ENCODE results near the gene SLC45A2.
A peak's percentile ranks its signal among the peaks of the same experiment; 100 is the strongest.
"Not testable (repeated sequence)": the region's sequence is repeated elsewhere in the genome, so short reads cannot be mapped to it uniquely, and the experiment has no call there.

SLC45A2 gene, protein sequence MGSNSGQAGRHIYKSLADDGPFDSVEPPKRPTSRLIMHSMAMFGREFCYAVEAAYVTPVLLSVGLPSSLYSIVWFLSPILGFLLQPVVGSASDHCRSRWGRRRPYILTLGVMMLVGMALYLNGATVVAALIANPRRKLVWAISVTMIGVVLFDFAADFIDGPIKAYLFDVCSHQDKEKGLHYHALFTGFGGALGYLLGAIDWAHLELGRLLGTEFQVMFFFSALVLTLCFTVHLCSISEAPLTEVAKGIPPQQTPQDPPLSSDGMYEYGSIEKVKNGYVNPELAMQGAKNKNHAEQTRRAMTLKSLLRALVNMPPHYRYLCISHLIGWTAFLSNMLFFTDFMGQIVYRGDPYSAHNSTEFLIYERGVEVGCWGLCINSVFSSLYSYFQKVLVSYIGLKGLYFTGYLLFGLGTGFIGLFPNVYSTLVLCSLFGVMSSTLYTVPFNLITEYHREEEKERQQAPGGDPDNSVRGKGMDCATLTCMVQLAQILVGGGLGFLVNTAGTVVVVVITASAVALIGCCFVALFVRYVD

DNA sequence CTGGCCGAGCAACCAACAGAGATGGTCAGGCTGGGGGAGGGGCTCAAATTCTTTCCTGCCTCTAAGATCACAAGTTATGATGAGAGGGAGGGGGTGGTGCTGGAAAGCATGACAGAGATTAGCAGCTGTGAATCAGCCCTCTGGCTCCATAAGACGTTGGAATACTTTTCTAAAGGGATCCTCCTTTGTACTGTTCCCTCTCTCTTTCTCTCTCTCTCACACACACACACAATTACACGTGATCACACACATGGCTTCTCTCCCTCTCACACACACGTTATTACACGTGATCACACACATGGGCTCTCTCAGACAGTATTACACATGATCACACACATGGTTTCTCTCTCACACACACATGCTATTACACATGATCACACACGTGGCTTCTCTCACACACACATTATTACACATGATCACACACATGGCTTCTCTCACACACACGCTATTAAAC lies at the start of gene SLC45A2:
Gene SLC45A2, minus strand, starts transcription at position 23 of the 454 bp plus-strand sequence. CDS start 110 bp downstream, outside the sequence.
- DNase-seq: no peak

DNA sequence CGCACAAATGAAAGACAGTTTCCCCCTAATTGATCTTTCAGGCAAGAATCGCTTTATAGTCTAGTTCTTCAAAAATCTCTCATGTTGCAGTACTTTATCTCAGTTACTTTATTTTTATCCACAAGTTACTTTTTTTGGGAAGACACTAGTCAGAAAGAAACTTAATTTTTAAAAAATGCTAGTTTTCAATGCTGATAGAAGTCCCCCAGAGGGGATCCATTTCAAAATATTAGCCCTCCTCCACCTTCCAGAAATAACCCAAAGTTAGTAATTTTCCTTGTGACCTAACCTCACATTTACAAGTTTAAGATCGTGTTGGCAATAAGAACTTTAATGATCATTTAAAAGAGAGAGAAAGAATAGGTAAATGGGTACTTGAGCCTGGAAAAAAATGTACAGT lies 47.5 kb upstream of the SLC45A2 start:
- DNase-seq: no peak

DNA sequence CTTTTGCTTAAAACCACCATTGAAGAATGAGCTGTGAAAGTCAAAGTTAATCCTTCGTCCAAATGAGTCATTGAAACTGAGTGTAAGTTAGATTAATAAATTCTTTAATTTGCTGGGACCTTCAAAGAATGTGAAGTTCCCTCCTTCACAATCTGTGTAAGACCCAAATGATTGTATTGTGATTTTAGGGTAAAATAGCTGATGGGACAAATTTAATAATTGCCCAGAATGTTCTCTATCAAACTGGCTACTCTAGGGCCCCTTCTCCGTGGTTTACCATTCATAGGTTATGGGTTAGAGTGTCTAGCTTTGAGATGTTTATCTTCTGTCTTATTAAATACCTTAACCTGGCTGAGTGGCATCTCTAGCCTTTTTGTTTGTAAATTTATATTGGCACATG lies 46.6 kb upstream of the SLC45A2 start:
- DNase-seq: no peak

DNA sequence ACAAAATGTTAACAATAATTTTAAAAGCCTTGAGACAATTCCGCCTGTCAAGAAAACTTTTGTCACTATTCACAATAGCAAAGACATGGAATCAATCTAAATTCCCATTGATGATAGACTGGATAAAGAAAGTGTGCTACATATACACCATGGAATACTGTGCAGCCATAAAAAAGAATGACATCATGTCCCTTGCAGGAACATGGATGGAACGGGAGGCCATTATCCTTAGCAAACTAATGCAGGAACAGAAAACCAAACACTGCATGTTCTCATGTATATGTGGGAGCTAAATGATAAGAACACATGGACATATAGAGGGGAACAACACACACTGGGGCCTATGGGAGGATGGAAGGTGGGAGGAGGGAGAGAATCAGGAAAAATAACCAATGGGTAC lies 46.1 kb upstream of the SLC45A2 start:
- DNase-seq: not testable (repeated sequence)

DNA sequence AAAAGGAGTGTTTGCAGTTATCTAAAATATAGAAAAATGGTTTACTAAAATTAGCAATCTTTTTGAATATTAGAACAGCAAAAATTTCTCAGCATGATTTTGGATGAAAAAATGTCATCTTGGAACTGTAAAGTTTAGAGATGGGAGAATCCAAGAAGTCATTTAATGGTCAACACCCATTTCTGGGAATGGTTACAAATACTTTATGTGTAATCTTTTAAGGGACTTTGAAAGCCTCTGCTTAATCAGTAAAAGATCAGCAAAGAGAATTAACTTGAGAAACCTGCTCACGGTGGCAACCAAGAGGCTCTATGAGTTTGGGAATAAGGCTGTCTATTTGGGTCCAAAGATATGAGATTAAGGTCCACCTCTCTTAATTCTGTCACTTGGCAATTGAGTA lies 45.6 kb upstream of the SLC45A2 start:
- DNase-seq: no peak

DNA sequence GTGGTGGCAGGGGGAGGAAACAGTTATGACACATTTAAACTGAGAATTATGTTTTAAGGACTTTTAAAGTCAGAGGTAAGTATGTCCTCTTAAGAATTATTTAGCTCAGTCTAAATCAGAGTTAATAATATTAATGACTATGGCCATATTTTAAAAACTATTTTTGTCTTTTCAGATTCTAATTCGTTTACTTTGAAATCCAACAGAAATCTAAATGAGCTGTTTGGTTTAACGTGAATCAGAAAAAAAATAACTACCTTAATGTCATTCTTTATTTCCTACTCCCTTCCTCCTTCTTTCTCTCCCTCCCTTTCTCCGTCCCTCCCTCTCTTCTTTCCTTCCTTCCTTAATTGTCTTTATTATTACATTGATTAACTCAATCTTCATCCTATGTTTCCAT lies 43.9 kb upstream of the SLC45A2 start:
- DNase-seq: no peak

DNA sequence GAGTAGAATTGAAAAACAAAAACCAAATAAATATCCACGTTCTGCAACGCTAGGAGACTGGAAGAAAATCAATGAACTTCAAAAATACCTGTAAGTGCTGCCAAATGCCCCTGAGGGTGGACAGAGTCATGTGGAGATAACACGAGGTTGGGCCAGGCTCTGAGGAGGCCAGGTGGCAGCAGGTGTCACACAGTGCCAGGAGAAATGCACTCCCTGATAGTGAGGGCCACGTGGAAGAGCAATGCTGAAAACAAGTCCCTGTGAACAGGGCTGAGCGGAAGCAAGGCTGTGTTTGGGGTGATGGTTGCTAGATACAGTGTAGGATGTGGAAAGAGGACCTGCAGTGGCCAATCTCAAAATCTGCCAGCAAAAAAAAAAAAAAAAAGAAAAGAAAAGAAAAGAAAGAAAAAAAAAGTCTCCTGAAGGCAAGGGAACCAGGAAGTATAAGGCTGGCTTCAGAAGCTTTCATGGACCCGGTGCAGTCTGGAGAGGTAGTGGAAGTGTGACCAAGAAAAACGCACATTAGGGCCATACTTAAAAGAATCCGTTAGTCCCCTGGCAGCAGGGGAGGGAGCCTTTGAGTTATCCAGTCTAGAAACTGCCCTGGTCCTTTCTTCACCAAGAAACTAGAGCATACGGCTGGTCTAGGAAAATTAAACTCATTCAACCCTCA lies 41.7 kb upstream of the SLC45A2 start:
- no peak for DNase-seq

DNA sequence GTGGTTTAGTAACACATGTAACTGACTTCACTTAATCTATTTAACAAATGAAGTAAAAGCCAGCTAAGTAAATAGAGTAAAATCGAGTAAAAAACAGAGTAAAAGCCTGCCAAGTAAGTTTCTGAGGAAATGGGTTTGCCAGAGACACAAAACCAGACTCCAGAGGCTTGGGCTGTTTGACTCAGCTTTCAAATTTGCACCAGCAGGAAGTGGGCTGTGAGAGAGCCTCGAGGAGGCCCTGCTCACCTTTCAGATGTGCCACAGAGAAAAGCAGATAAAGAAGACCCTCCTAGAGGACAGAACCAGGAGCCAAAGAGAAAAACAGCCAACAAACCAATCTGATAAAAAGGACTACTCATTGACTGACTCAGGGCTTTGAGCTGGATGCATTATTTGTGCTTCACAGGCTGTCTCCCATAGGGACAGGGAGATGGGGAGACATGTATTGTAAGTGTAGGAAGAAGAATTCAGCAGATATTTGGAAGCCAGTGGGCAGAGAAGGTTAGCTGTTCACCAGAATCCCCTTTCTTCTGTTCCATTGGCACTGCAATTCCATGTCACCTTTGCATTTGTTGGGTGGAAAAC lies 37.7 kb upstream of the SLC45A2 start:
- no peak for DNase-seq

DNA sequence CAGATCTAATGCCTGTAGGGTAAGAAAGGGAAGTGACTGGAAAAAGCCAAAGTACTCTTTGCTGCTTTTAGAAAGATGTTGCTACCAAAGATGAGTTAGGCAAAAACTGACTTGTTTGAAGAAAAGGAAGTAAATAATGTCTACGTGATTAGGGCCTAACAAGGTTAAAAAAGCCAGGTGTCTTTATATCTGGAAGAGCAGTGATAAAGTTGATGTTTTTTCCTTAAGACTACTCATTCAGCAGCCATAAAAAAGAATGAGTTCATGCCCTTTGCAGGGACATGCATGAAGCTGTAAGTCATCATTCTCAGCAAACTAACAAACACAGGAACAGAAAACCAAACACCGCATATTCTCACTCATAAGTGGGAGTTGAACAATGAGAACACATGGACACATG lies 36.8 kb upstream of the SLC45A2 start:
- DNase-seq: no peak

DNA sequence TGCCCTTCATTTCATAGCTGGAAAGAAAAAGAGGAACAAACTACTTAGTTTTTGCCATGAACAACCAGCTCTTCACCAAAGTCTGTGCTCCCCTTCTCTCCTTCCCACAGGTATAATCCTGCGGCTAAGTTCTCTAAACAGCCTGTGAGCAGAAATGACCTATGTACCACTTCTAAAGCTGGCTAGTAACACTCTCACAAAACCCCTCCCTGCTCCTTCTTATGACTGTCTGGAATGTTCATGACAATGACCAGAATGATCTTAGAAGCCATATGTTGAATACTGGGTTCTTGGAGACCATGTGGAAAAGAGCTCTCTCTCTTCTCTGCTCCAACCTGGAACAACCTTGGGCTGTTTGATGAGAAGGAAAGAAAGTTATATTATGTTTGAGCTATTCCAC lies 36.2 kb upstream of the SLC45A2 start:
- DNase-seq: no peak

DNA sequence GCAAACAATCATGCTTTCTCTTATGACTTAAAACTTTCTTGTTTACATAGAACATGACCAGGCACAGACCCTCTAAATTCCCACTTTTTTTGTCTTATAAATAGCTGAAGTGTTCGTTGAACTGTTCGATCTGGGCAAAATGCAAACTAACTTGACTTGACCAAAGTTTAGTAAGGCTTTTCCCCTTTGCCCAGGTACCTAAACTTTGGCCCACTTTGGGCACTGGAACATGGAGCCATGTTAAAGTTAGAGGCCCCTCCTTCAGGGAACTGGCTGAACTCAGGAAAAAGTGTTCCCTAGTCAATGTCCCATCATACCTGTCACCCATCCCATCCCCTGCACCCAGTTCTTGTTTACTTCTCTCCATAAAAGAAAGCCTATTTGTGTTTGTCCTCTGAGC lies 32.8 kb upstream of the SLC45A2 start:
- DNase-seq: no peak

DNA sequence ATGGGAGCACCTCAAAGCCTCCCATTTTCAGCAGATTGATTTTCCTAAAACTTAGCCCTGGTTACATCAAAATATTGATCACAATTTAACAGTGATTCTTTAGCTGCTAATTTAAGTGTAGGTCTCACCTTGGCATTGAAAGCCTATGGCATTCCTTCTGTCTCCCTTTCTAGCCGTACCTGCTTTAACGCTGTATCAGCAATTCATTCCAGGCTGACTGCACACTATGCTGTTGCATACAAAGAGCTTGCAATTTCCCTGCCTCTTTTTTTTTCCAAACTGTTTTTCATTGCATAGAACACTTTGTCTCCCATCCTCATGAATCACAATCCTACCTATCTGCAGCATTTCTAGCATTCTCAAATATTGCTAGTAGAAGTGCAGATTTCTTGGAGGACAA lies 32.3 kb upstream of the SLC45A2 start:
- DNase-seq: no peak

DNA sequence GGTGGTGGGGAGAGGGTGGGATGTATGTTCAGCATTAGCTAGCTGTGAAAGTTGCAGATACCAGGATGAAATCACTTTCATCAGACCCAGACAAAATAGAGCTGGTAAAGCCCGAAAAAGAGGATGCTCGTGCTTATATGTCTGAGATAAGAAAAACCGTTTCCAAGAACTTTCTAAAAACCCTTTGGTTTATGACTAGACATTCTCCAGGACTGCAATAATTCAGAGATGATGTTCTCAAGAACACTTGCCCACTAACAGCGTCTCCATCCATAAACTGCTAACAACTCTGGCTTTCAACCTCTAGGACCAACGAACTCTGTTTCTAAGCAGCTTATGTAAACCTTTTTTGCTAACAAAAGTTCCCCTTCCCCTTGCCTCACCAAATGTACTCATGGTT lies 31.7 kb upstream of the SLC45A2 start:
- no peak for DNase-seq

DNA sequence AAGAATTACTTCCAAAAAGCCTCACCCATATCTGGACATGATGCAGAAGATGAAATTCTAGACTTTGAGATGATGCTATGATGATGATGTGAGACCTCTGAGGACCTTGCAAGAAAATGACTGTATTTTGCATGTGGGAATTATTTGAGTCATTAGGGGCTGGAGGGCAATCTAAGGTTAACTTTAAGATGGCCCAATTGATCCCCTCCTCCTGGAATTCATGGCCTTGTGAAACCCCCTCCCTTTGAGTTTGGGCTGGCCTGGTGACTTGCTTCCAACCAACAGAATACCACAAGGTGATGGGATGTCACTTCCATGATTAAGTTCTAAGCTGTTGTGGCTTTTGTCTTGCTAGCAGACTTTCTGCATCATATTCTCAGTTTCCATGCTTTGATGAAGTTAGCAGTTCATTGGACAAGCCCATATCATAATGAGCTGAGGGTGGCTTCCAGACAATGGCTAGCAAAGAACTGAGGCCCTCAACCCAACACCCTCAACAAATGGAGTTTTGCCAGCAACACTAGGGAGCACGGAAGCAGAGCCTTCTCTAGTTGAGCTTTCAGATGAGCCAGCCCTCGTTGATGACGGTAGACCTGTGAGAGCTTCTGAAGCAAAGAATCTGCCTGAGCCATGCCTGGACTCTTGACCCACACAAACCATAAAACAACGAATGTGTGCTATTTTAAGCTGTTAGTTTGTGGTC lies 30.8 kb upstream of the SLC45A2 start:
- no peak for DNase-seq

DNA sequence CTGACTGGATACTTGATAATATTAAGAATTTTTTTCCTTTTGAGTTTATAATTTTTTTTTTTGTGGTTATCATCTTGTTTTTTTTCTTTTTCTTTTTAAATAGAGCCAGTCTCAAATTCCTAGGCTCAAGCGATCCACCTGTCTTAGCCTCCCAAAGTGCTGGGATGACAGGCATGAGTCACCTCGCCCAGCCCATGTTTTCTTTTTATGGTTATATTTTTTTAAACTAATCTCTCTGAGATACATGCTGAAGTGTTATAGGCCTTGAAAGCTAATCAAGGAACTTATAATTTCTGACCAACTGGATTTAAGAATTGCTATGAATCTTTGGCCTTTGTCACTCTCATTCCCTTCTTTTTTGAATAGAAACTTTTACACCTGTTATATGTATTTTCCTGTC lies 30.1 kb upstream of the SLC45A2 start:
- DNase-seq: no peak

DNA sequence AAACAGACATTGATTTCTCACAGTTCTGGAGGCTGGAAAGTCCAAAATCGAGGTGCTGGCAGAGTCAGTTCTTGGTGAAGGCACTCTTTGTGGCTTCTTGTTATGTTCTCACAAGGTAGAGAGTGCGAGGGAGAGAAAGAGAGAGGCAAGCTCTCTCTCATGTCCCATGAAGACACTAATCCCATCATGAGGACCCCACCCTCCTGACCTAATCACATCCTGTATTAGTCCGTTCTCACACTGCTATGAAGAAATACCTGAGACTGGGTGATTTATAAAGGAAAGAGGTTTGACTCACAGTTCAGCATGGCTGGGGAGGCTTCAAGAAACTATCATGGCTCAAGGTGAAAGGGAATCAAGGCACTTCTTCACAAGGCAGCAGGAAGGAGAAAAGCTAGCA lies 29.1 kb upstream of the SLC45A2 start:
- no peak for DNase-seq

DNA sequence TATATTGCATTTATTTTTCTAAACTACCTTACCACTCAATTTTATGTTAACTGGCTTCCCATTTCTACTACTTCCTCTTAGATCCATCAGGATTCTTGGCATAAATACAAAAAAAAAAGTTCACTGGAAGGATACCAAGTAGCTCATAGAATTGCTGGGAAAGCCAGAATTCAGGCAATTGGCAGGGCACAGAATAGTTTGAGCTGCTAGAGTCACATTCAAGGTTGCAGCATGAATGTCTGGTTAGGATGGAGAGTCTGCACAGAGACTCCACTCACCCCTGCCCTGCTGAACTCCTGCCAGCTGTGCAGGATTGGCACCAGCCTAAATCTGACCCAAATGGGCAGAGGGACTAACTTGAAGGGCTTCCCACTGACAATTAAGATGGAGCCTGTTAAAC lies 28.3 kb upstream of the SLC45A2 start:
- no peak for DNase-seq

DNA sequence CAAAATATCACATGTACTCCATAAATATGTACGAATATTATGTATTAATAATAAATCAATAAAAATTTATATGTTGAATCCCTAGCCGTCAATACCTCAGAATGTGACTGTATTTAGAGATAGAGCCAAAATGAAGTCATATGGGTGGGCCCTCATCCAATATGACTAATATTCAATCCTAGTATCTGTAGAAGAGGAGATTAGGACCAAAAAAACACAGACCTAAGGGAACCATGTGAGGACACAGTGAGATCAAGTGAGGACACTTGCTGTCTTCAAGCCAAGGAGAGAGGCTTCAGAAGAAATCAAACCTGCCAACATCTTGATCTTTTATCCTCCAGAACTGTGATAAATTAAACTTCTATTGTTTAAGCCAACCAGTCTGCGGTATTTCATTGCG lies 27.0 kb upstream of the SLC45A2 start:
- DNase-seq: no peak

DNA sequence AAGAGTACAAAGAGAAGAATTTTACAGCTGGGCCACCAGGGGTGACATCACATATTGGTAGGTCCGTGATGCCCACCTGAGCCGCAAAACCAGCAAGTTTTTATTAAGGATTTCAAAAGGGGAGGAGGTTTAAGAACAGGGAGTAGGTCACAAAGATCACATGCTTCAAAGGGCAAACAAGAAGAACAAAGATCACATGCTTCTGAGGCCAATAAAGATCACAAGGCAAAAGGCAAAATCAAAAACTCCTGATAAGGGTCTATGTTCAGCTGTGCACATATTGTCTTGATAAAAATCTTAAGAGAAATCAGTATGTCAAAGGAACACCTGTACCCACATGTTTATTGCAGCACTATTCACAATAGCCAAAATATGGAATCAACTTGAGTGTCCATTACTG lies 25.7 kb upstream of the SLC45A2 start:
- DNase-seq: not testable (repeated sequence)

DNA sequence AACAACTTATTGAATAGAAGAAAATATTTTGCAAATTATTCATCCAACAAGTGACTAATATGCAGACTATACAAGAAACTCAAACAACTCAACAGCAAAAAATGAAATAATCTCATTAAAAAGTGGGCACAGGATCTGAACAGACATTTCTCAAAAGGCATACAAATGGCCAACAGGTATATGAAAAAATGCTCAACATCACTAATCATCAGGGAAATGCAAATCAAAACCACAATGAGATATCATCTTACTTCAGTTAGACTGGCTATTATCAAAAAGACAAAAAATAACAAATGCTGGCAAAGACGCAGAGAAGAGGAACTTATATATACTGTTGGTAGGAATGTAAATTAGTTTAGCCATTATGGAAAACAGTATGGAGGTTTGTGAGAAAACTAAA lies 25.1 kb upstream of the SLC45A2 start:
- no peak for DNase-seq

DNA sequence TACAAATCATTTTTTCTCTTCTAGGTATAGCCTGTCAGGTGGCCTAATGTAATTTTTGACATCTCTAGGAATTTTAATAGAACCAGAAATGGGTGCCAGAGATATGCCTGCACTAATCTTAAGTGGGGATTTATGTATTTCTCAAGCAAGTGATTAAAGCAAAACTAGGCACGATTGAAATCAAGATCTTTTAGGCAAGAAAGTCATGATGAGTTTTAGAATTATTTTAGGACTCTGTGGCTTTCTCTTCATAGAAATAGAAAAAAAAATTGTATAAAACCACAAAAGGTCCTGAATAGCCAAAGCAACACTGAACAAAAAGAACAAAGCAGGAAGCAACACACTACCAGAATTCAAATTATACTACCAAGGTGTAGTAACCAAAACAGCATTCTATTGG lies 24.3 kb upstream of the SLC45A2 start:
- DNase-seq: no peak

DNA sequence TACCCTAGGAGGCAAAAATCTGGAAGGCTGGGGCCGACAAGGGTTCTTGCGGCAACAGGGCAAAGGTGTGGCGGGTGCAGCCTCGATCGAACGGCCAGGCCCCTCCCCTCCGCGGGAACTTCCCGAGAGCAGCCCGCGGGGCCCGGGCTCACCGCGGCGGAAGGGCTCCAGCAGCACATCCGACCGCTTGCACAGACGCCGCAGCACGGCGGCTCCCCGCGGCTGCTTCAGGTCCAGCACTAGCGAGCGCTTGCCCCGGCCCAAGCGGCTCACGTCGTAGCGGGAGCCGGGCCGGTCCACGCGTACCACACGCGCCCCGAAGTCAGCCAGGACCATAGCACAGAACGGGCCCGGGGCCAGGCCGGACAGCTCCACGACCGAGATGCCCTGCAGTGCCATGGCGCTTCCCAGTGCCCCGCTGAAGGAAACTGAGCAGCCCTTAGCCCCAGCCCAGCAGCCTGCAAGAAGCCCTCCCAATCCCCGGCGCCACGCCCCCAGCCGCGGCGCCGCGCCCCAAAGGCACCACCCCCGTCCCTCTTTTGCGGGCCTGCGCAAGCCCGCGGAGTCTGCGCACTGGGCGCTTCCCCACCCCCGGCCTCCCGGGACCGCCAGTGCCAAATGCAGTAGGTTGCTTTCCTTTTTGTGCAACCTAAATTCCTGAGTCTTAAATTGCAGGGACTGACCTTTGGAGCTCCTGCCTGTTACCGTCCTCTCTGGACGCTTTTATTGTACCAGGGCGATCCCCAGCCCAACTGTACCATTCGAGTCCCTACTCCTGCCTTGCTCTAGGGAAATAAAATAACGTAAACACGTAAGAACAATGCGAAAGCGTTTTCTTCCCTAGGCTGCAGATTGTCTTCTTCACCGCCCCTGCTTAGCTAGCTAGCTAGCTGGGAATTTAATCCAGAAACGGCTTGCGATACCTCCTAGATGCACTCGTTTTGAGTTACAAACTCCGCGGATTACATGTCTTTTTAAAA lies 23.4 kb upstream of the SLC45A2 start, which contains the start of gene AMACR:
Gene AMACR, minus strand, starts transcription at position 430 of the 980 bp plus-strand sequence. Its CDS starts 31 bp downstream, at position 399.
- DNase-seq: peak; percentile 81

Data from activated effector memory CD4-positive, alpha-beta T cell treated with Interleukin-2 at 50 U/mL for 16 hours (primary cell).